Loucy (cell line): ENCODE results near the gene UVRAG.

Experiments used
- EZH2phosphoT487 ChIP-seq: fragments of 200-600 bp; IDR thresholded peaks from 2 replicates; pipeline ENCODE4 v1.6.1; 2018; ENCODE audit warnings: antibody characterized with exemption, mild to moderate bottlenecking, moderate library complexity, borderline replicate concordance
- TF ChIP-seq, protein P1 (sequence below): fragments of 200-600 bp; sonication (generic); conservative IDR thresholded peaks from 2 replicates; pipeline ENCODE4 v1.5.1; 2014; ENCODE audit warnings: mild to moderate bottlenecking, antibody characterized with exemption, low read length

DNA sequence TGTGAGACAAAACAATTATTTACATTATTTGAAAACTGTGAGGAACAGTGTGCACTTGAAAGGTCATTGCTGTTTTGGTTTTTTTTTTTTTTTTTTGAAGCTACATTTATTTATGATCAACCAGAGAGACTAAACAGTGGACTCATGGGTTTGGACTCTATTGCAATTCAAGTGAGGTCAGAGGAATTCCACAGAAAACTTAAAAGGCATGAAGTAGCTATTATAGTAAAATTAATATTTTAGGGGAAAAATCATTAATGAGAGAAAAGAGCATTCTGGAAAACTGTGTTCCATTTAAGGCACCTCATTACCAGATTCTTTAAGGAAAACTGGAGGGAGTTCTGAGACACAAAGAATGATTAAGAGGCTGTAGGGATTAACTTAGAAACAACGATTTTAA lies 288.4 kb downstream of the UVRAG start:
- TF ChIP-seq, protein P1, sequence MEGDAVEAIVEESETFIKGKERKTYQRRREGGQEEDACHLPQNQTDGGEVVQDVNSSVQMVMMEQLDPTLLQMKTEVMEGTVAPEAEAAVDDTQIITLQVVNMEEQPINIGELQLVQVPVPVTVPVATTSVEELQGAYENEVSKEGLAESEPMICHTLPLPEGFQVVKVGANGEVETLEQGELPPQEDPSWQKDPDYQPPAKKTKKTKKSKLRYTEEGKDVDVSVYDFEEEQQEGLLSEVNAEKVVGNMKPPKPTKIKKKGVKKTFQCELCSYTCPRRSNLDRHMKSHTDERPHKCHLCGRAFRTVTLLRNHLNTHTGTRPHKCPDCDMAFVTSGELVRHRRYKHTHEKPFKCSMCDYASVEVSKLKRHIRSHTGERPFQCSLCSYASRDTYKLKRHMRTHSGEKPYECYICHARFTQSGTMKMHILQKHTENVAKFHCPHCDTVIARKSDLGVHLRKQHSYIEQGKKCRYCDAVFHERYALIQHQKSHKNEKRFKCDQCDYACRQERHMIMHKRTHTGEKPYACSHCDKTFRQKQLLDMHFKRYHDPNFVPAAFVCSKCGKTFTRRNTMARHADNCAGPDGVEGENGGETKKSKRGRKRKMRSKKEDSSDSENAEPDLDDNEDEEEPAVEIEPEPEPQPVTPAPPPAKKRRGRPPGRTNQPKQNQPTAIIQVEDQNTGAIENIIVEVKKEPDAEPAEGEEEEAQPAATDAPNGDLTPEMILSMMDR, result no peak
- TF ChIP-seq EZH2phosphoT487, result no peak
